SKM-1 (cell line): Measurements from ENCODE around the gene FGD4.
"Not testable (repeated sequence)": the region's sequence is repeated elsewhere in the genome, so short reads cannot be mapped to it uniquely, and the experiment has no call there.

Source experiments
- DNase-seq: peaks from one replicate; lab custom pipeline; 2025; ENCODE audit not compliant: unreplicated experiment; lab: John Stamatoyannopoulos, UW

FGD4 gene

DNA sequence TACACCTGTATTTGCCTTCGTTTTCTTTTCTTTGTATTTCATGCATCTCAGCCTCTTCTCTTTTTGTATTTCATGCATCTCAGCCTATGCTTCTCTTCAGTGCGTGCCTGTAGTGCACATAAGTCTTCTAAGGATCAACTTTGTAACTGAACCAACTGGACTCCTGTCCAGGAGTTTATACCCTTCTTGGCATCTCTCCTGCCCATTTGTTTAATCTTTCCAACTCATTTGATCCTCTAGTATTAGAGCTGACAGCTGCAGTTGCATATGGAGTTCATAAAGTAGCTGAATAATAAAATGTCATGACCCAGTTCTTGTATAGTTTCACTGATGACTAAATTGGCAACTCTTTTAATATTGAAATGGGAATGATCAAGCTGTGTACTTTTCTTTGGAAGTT, 89.7 kb downstream of the FGD4 start:
- DNase-seq = no peak

DNA sequence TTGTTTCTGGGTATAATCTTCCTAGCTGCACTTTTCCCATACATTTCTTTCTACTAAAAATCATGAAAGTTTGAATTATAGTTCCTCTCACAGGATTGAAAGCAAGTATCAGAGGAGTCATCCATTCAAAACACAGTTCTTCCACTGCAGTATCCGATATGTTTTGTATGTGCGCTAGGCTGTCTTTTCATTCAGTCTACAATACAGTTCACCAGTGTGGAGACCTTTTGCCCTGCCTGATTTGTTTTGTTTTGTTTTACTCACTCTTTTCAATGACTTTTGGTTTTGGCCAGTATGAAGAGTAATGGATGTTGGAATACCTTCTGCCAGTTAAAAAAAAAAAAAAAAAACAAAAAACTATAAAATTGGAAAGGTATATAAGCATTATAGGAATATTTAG, 91.4 kb downstream of the FGD4 start:
- DNase-seq = no peak

DNA sequence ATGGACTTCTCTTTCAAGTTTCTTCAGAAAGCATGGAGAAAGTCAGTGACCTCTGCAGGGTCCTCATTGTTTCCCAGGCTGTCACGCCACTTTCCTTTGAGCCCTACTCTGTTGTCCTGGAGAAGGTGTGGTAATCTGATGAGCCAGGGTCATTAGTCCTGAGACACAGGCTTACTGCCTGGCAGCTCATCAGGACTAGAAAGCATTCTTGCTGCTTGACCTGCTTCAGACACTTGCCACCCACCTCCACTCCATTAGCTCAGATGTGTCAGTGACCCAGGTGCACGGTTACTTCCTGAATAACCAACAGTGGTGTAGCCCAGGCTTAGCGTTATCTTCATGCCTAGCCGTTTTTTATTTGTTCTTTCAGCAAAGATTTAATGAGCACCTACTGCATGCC, 93.9 kb downstream of the FGD4 start:
- DNase-seq = no peak

GRCh38 chr12:32494656-32495055, 95.3 kb downstream of the FGD4 start:
- no peak for DNase-seq

GRCh38 chr12:32496946-32497345, 97.6 kb downstream of the FGD4 start:
- DNase-seq = no peak

DNA sequence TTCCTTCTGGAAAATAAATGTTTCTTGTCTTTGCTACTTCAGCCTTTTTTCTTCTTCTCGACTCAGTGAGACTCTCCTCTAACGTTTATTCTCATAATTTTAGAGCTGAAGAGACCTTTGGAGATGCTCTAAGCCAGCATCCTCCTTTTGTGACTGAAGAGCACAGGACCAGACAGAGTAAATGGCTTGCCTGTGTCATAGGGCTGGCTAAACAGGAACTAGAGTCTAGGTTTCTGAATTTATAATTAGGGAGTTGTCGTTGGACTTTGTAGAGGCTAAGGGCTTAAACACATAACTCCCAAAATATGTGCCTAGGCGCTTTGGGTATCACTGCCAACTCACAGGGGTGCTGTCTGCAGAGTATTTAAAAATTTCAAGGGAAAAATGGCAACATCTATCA, 98.5 kb downstream of the FGD4 start:
- DNase-seq = no peak

DNA sequence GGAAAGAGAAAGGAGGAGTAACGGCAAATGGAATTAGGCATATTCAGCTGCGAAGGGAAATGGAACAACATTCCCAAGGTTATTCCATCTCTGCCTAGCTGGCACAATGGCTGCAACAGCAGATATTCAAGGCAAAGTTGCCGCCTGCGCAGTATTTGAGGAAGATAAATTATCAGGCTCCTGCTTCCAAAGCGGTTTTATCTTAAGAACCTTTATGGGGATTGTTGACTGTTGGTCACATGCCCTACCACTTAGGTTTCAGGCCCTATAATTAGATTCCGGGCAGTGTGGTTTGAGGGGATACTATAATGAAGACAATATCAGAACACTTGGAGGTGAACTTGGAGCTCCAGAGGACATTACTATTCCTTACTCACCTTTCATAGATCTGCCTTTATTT, 99.7 kb downstream of the FGD4 start:
- DNase-seq = no peak

- DNase-seq = no peak
Observed at GRCh38 chr12:32501835-32502333, 102.5 kb downstream of the FGD4 start.

DNA sequence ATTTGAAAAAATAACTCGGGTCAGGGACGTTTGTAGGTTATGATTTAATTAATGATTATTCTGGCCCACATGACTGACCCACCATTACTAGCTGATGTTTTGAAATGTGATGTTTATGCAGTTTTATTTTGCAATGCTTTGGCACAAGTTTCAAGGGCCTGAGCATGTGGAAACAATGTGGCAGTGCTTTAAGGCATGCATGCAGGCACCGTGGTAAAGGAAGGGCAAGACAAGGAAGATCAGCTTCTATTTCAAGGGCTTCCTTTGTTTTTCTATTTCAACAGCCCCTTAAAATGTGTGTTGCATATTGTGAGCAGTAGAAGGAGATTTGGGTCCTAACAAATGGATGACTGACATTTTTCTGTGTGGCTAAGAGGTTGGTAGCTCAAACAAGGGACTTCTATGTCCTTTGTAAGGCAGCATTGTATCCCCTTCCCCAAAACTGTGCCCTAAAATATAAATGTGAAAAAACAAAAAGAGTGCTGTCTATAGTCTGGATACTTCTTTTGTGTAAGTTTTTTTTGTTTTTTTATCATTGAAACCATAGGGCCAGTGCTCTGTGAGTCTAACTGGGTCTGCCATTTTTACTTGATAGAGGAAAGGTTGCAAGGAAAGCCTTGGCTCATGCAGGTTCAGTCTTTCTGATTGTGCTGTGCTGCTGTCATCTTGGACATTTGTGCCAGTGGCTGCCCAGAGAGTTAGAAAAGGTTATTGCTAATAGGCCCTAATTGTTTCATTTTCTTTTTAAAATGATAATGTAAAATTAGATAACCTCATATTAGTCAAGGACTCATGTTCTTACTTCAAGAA, 103.5 kb downstream of the FGD4 start:
- DNase-seq = no peak

- DNase-seq = no peak
Observed at GRCh38 chr12:32503730-32504129, 104.4 kb downstream of the FGD4 start.

DNA sequence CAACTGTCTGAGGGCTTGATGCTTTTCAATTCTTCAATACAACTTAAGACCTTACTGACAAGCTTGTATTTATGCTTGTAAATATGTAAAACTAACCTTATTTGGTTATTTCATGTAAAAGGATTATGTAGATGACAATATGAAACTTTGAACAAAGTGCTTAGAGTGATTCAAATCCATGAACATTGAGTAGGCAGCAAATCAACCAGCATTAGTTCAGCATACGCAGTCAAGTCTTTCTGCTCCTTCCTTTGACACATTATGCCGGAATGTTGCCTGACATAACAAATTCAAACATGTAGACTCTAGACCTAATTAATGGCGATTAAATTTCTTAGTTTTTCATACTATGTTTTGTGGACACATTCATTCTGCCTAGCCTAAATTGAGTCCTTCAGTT, 105.2 kb downstream of the FGD4 start:
- DNase-seq = no peak

DNA sequence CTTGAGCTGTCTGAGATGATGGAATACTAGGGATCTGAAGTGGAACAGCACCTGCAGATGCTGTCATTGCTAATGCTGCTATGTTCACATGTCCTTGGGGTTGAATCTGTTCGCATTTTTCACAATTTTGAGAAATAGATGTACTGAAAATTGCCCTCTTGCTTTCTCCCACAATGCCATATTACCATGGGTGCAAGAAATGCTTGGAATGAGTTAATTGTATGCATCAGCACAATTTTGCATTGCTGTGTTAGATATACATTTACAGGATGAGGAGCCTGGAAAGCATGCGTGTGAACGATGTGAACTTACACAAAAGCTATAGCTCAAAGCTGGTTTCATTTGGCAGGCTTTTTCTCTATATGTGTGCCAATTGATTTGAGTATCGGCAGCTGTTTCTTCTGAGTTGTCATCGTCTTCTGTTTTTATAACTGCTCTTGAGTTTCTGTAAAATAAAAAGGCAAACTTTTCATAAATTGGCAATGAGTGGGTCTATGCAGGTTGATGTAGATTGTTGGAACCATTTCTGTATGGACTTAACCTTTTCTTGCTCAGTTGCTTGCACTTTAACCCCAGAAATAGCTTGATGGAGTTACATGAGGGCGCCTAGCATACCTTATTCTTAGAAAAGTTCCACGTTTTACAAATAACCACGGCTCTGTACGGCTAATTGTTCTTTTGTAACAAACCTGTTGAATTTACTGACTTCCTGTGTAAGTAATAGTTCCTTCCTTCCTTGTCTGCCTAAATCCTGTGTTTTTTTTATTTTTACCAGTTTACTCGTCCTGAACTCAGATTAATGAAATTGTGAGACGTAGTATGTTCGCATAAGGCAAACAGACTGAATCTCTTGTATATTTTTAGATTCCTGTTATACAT, 105.9 kb downstream of the FGD4 start:
- peak; percentile 10 for DNase-seq

- not testable (repeated sequence) for DNase-seq
Observed at GRCh38 chr12:32507096-32507941, 108.0 kb downstream of the FGD4 start.

DNA sequence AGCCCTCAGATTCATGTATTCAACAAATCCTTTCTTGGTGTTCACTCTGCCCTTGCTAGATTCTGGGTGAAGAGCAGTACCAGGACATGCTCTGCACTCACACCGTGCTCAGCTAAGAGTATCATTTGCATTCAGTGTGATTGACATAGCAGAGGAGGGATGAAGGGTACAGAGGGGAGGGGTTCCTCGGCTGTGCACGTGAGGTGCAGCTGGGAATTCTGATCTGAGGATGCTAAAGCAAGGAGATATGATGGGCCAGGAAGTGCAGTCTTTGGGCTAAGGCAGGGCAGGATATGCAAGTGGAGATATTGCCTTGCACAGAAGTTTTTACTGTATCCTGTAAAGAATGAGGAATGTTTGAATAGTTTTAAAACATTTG, 108.6 kb downstream of the FGD4 start:
- DNase-seq = no peak

GRCh38 chr12:32508626-32509025, 109.3 kb downstream of the FGD4 start:
- DNase-seq = no peak

DNA sequence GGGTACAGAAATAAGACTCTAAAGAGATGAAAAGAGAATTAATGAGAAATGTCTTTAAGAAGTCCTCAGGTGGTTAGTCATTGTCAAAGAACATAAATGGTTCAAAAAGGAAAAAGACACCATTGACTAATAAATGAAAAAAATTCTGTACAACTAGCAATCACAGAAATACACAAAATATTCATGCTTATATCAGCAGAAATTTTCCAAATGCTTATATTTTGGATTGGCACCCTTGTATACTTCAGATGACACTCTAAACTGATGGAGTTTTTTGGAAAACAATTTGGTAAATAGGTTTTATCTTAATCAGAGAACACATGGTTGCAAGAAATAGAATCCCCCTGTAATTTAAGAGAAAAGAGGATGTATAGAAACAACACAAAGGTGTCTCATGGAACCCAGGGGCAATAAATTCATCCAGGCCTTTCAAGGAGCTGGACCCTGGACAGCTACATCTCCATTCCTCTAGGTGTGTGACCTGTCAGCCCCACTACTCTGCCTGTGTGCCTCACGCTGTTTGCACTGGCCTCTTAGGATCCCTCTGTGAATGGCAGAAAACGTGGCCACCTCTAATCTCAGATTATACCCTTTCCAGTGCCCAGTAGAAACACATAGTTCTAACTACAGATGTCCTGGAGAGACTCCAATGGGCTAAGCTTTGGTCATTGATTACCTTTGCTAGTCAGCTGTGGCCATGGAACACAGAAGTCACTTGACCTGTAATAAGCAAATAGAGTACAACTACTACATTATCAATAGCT, 110.2 kb downstream of the FGD4 start:
- DNase-seq = no peak

GRCh38 chr12:32511976-32512375, 112.6 kb downstream of the FGD4 start:
- not testable (repeated sequence) for DNase-seq

DNA sequence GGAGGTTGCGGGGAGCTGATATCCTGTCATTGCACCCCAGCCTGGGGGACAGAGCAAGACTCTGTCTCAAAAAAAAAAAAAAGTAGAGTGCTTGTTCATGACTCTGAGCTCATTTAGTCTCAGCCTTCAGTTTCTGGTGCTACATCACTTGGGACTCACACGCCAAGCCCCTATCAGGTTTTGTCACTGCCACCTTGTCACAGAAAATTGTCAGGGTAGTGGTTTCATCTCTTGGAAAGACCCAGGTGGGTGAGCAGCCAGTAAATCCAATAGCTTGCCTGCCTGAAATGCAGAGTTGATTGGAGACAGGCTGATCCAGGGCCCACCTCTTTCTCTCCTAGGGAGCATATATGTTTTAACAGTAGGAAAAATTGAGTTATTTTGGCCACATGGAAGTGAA, 113.0 kb downstream of the FGD4 start:
- no peak for DNase-seq

DNA sequence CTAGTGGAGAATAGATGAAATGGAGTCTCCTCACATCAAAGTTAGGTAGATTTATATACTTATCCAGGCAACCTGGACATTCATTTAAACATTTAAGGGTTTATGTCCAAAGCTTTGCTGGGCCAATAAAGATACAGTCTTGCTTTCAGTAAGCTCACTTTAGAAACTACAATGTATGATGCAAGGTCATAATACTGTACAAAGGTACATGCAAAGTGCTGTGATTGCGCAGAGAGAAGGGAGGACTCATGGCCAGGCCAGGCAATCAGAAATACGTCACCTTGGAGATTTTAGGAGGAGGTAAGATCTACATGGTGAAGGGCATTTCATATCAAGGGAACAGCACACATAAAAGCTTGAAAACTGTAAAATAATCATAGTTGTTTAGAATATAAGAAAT, 113.6 kb downstream of the FGD4 start:
- DNase-seq = no peak

DNA sequence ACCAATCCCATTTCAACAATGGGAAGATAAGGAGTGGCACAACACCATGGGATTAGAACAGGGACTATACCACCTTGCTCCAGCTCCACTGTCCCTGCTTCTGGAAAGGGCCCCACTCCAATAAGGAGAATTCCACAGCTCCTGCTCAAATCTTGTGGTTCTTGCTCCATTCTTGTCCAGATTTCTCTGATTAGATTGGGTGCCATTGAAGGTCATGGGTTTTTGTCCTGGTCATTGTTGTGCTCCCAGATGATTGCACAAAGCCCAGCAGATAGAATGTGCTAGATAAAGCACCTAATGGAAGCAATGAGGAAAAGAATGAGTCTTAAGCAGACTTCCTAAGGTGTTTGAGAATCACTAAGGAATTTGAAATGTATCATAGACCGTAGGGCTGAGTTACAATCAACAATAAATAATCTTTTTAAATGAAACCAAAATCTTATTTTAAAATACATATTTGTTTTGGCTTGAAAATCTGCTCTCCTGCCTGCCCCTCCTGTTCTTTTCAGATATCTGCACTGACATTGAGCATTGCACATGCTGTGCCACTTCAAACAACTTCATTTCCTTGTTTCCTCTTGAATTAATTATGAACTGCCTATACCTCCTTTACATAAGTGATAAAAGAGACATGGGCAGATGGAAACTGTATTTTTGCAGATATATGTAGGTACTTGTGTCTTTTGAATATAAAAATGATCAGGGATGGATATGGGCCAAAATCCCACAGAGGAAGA, 115.9 kb downstream of the FGD4 start:
- no peak for DNase-seq
